Measurements from ENCODE around the gene PGP. TPM values are rescaled to one million over a fixed set of nuclear protein-coding genes. Genes with fewer than 3 reads are reported as not detected.
A peak's percentile ranks its signal among the peaks of the same experiment; 100 is the strongest.

Gene PGP
- polyA plus RNA-seq, 1 donor (not counting 4 experiments of a cell fraction or from before 2014, with no cell fraction given) = 10.3 TPM

DNA sequence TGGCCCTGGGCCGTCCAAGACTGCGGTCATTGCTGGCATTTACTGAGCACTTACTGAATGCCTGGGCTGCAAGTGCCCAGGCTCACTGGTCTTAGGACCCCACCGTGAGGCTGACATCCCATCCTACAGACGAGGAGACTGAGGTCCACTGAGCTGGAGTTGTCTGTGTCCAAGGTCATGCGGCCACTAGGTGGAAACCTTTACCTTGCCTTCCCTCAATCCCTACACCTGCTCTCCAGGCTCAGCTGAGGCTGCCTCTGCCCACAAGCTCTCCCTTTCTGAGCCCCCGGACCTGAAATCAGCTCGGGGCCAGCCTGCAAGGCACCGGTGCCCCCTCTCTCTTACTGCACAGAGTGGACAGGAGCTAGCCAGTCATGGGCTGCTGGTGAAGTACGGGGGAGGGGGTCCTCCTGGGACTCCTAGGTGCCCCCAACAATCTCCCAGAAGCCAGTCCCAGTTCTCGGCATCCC lies 19.8 kb downstream of the PGP start:
- Histone ChIP-seq H3K9ac (ENCODE audit: control insufficient read depth, extremely low read depth, insufficient read depth, low read length) (no peak overlapping the region), H3K9me1 (ENCODE audit: control insufficient read depth, extremely low read depth, insufficient read depth, low read length) (no peaks in the 10 kb centered on the region), H3K4me1 (ENCODE audit: control insufficient read depth, extremely low read depth, insufficient read depth, low read length) (peaks cover 19% of the 10 kb centered on the region), H4K20me1 (ENCODE audit: control insufficient read depth, extremely low read depth, insufficient read depth, low read length) (no peaks in the 10 kb centered on the region), H3K4me3 (ENCODE audit: control insufficient read depth in 2 of 3, extremely low read depth in 1 of 3, insufficient read depth in 2 of 3, low read depth in 1 of 3, low read length in 3 of 3) (no peak overlapping the region), H3K9me3 (ENCODE audit: control insufficient read depth, low read depth, low read length) (no peaks in the 10 kb centered on the region), H3K79me2 (ENCODE audit: control insufficient read depth, insufficient read depth, low read length) (no peaks in the 10 kb centered on the region), H3K36me3 (ENCODE audit: control insufficient read depth in 2 of 2, extremely low read depth in 1 of 2, insufficient read depth in 2 of 2, low read length in 2 of 2) (no peaks in the 10 kb centered on the region), H3K27me3 (ENCODE audit: control insufficient read depth, extremely low read depth, insufficient read depth, low read length) (peaks cover 38% of the 10 kb centered on the region), H3K27ac (ENCODE audit: control insufficient read depth, insufficient read depth, low read length) (no peak overlapping the region), H2AFZ (ENCODE audit: control insufficient read depth, low read length) (no peak overlapping the region), H3K4me2 (ENCODE audit: control insufficient read depth, extremely low read depth, insufficient read depth, low read depth, low read length) (no peak overlapping the region)
- DNase-seq (ENCODE audit: low read depth, low spot score) = no peak
- dilution Hi-C loops (cut with MboI; ENCODE audit: extremely low pct_ligation_motif_present, low sequenced_read_pairs) = no loop called here
- FAIRE-seq = peak; percentile 59
- TF ChIP-seq EZH2 (IDR thresholded peaks at IDR 0.05; ENCODE audit: low read length) = no peak
- TF ChIP-seq, protein P1, sequence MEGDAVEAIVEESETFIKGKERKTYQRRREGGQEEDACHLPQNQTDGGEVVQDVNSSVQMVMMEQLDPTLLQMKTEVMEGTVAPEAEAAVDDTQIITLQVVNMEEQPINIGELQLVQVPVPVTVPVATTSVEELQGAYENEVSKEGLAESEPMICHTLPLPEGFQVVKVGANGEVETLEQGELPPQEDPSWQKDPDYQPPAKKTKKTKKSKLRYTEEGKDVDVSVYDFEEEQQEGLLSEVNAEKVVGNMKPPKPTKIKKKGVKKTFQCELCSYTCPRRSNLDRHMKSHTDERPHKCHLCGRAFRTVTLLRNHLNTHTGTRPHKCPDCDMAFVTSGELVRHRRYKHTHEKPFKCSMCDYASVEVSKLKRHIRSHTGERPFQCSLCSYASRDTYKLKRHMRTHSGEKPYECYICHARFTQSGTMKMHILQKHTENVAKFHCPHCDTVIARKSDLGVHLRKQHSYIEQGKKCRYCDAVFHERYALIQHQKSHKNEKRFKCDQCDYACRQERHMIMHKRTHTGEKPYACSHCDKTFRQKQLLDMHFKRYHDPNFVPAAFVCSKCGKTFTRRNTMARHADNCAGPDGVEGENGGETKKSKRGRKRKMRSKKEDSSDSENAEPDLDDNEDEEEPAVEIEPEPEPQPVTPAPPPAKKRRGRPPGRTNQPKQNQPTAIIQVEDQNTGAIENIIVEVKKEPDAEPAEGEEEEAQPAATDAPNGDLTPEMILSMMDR (optimal IDR thresholded peaks at IDR 0.05 in 1 of 3, IDR thresholded peaks at IDR 0.05 in 1 of 3, conservative IDR thresholded peaks at IDR 0.05 in 1 of 3; ENCODE audit: extremely low read depth in 1 of 3, insufficient read depth in 2 of 3, low read length in 3 of 3) = peak; percentile 74 to 91 (median 76)

DNA sequence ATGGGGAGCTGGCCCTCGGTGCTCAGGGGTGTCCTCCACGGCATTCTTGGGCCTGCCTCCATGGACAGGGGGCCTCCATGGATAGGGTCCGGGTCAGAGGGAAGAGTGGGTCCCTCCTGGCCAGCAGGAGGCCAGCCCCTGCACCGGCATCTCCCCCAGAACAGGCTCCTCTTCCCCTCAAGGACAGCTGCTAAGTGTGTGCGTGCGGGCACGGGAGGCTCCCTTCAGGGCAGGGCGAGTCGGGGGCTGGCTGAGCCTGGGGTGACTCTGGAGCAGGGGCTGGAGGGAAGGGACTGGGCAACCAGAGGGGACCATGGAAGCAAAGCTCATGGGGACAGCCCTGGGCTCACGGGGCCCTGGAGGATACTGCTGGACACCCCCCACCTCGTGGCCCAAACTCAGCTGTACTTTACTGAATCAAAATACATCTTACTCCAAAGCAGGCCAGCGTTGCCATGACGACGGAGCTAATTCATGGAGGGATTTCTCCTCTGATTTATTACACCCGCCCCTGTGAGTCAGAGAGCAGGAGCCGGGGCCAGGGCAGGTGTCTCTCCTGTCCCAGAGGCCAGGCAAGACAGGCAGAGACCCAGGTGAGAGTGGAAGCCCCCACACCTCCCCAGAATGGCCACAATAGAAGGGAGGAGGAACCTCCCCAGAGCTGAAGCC lies 20.3 kb downstream of the PGP start:
- Histone ChIP-seq H3K4me1 (ENCODE audit: control insufficient read depth, extremely low read depth, insufficient read depth, low read length) (peaks cover 19% of the 10 kb centered on the region), H3K27ac (ENCODE audit: control insufficient read depth, insufficient read depth, low read length) (no peak overlapping the region), H3K79me2 (ENCODE audit: control insufficient read depth, insufficient read depth, low read length) (no peaks in the 10 kb centered on the region), H2AFZ (ENCODE audit: control insufficient read depth, low read length) (no peak overlapping the region), H3K36me3 (ENCODE audit: control insufficient read depth in 2 of 2, extremely low read depth in 1 of 2, insufficient read depth in 2 of 2, low read length in 2 of 2) (no peaks in the 10 kb centered on the region), H3K9ac (ENCODE audit: control insufficient read depth, extremely low read depth, insufficient read depth, low read length) (no peak overlapping the region), H3K27me3 (ENCODE audit: control insufficient read depth, extremely low read depth, insufficient read depth, low read length) (peaks cover 38% of the 10 kb centered on the region), H3K9me1 (ENCODE audit: control insufficient read depth, extremely low read depth, insufficient read depth, low read length) (no peaks in the 10 kb centered on the region), H3K4me3 (ENCODE audit: control insufficient read depth in 2 of 3, extremely low read depth in 1 of 3, insufficient read depth in 2 of 3, low read depth in 1 of 3, low read length in 3 of 3) (no peak overlapping the region), H4K20me1 (ENCODE audit: control insufficient read depth, extremely low read depth, insufficient read depth, low read length) (no peaks in the 10 kb centered on the region), H3K9me3 (ENCODE audit: control insufficient read depth, low read depth, low read length) (no peaks in the 10 kb centered on the region), H3K4me2 (ENCODE audit: control insufficient read depth, extremely low read depth, insufficient read depth, low read depth, low read length) (no peak overlapping the region)
- TF ChIP-seq, protein P1 (optimal IDR thresholded peaks at IDR 0.05 in 1 of 3, IDR thresholded peaks at IDR 0.05 in 1 of 3, conservative IDR thresholded peaks at IDR 0.05 in 1 of 3; ENCODE audit: extremely low read depth in 1 of 3, insufficient read depth in 2 of 3, low read length in 3 of 3) = no peak
- no peak for TF ChIP-seq EZH2 (IDR thresholded peaks at IDR 0.05; ENCODE audit: low read length)
- no peak for FAIRE-seq
- no peak for DNase-seq (ENCODE audit: low read depth, low spot score)
- dilution Hi-C loops (cut with MboI; ENCODE audit: extremely low pct_ligation_motif_present, low sequenced_read_pairs) = no loop called here
